Measurements from ENCODE around the gene PIP5K1C.
"Not testable (repeated sequence)": the region's sequence is repeated elsewhere in the genome, so short reads cannot be mapped to it uniquely, and the experiment has no call there.

PIP5K1C gene

DNA sequence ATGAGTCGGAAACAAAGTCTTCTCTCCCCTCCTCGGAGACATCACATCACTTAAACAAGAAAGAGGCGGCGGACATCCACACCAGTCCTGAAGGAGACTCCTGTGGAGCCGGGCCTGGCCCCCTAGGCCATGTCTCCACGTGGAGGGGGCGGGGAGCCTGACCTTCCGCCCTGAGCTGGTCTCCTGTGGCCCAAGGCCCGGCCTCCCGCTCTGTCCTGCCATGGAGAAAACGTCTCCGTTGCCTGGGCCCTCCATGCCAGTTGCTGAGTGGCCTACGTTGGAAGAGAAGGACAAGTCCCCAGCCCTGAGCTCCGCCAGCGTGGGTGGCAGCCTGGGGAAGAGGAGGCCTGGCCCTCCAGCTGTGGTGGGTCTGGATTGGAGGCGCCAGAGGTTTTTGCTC lies 68.2 kb downstream of the PIP5K1C start:
- TF ChIP-seq, protein P1, sequence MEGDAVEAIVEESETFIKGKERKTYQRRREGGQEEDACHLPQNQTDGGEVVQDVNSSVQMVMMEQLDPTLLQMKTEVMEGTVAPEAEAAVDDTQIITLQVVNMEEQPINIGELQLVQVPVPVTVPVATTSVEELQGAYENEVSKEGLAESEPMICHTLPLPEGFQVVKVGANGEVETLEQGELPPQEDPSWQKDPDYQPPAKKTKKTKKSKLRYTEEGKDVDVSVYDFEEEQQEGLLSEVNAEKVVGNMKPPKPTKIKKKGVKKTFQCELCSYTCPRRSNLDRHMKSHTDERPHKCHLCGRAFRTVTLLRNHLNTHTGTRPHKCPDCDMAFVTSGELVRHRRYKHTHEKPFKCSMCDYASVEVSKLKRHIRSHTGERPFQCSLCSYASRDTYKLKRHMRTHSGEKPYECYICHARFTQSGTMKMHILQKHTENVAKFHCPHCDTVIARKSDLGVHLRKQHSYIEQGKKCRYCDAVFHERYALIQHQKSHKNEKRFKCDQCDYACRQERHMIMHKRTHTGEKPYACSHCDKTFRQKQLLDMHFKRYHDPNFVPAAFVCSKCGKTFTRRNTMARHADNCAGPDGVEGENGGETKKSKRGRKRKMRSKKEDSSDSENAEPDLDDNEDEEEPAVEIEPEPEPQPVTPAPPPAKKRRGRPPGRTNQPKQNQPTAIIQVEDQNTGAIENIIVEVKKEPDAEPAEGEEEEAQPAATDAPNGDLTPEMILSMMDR (IDR thresholded peaks at IDR 0.05; ENCODE audit: low read depth, low read length): no peak
- no peak overlapping the region for H3K4me3 ChIP-seq (replicated peaks in 1 of 2; ENCODE audit: low read depth in 2 of 2, low read length in 2 of 2)
- DNase-seq (ENCODE audit: low read depth in 2 of 2): no peak

DNA sequence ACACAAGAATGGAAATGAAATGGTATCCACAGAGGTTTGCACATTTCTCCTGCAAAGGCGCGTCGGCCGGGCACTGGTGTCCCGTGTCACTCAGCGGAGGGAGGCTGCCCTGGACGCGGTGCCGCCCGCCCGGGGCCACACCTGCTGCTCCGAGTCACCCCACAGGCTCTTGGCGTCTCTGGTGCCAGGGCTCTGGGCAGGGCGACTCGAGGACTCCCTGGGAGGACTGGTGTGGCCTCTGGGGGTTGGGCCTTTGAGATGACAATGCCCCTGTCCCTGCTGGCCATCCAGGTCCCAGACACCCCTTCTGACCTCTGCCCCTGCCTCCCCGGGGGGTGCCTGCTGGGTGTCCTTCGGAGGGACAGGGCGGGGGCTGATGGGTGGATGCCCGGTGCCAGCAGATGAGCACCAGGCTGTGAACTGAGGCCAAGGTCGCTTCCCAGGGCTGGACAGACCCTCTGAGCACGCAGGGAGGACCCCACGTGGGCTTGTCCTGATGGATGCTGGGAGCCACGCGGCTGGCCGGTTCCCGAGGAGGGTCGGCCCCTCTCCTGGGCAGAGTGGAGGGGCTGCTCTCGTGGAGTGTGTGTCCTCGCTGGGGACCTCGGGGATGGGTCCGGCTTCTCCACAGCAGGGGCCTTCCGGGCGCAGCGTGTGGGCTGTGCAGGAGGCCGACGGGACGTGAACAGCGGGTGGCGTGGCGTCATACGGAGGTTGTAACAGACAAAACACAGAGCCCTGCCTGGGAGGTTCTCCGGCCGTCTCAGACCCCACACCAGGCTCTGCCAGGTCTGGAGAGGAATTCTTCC lies 69.0 kb downstream of the PIP5K1C start:
- no peak for DNase-seq (ENCODE audit: low read depth in 2 of 2)
- TF ChIP-seq, protein P1 (IDR thresholded peaks at IDR 0.05; ENCODE audit: low read depth, low read length): no peak
- no peak overlapping the region for H3K4me3 ChIP-seq (replicated peaks in 1 of 2; ENCODE audit: low read depth in 2 of 2, low read length in 2 of 2)

DNA sequence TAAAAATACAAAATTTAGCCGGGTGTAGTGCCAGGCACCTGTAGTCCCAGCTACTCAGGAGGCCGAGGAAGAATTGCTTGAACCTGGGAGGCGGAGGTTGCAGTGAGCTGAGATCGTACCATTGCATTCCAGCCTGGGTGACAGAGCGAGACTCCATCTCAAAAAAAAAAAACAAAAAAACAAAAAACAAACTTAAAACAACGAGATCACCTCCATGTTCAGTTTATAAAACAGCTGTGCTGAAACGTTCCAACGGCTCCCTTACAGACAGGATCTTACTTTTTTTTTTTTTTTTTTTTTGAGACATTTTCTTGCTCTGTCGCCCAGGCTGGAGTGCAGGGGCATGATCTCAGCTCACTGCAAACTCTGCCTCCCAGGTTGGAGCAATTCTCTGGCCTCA lies 71.5 kb downstream of the PIP5K1C start:
- H3K4me3 ChIP-seq (replicated peaks in 1 of 2; ENCODE audit: low read depth in 2 of 2, low read length in 2 of 2); DNase-seq (ENCODE audit: low read depth in 2 of 2): not testable (repeated sequence)

DNA sequence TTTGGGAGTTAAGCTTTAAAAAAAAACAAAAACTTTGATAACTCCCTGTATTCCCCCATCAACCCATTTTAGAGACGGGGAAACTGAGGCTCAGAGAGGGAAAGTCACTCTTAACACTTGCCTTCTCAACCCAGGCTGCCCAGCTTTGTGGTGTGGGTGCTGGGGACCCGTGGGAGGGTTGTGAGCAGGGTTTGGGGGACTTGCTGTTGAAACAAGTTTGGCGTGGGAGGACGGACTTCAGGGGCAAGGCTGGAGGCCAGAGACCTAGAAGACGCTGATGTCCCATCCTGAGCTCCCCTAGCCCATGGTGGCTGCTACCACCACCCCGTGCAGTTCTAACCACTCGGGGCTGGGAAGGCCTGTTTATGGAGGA lies 72.9 kb downstream of the PIP5K1C start:
- no peak overlapping the region for H3K4me3 ChIP-seq (replicated peaks in 1 of 2; ENCODE audit: low read depth in 2 of 2, low read length in 2 of 2)
- DNase-seq (ENCODE audit: low read depth in 2 of 2): no peak
- TF ChIP-seq, protein P1 (IDR thresholded peaks at IDR 0.05; ENCODE audit: low read depth, low read length): no peak

DNA sequence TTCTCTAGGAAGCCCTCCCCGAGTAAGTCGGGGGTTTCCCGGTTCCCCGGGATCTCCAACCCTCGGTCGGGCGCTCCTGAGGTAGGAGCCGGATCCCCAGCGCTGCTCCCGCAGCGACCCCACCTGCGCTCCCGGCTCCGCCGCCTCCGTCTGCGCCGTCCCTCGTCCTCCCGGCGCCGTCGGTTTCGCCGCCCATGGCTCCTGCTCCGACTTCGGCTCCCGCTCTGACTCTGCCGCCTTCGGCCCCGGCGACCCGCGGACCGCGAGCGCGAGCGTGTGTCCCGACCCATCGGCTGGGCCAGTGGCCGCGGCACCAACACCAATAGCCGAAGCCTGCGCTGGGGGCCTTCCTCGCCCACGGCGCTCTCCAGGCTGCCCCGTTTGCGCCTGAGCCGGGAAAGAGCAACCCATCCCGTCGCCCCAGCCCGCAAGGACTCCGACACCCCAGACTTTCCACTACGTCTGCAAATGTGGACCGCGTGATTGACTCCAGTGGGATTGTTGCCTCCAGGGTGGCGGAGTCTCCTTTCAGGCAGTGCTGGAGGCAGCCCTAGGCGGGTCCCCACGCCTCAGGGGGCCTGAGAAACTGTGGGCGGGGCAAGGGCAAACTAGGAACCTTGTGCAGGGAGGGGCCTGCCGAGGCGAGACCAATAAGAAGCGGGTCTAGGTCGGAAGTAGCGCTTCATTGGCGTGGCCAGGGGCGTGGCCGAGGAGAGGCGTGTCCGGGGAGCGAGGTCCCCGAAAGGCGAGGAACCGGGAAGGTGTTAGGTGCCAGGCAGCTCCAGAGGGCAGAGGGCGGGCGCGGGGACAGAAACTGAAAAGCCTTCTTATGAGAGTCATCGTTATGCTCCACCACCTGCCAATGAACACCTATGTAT lies 73.6 kb downstream of the PIP5K1C start, which contains the start of gene CACTIN:
CACTIN (minus strand) TSS at position 318 of the 878 bp plus-strand sequence; CDS start at position 290, 28 bp downstream.
- peak within 1 kb of the TSS; percentile 89 to 90 for H3K4me3 ChIP-seq (replicated peaks in 1 of 2; ENCODE audit: low read depth in 2 of 2, low read length in 2 of 2)

DNA sequence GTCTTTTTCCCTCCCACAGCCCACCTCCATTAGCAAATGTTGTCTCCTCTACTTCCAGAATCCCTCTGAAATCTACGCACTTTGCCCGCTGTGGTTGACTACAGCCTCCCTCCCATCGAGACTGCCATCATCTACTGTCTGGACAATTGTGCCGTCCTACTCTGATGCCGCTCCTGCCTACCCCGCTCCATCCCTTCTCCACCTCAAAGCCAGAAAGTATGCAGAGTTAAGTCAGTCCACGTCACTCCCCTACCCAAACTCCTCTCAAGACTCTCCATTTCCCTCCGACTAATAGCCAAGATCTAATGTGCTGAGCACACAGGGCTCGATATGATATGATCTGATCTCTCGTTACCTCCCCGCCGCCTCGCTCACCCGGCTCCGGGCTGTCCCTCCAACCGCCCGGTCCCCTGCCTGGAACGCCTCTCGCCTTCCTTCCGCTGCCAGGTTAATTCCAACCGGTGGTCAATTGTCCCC lies 74.2 kb downstream of the PIP5K1C start:
- peak overlapping the region; percentile 89 to 90 for H3K4me3 ChIP-seq (replicated peaks in 1 of 2; ENCODE audit: low read depth in 2 of 2, low read length in 2 of 2)
- no peak for DNase-seq (ENCODE audit: low read depth in 2 of 2)
- TF ChIP-seq, protein P1 (IDR thresholded peaks at IDR 0.05; ENCODE audit: low read depth, low read length): no peak

More for the DNA sequence above, 73.6 kb downstream of the PIP5K1C start, which contains the start of gene CACTIN:
- TF ChIP-seq, protein P1 (IDR thresholded peaks at IDR 0.05; ENCODE audit: low read depth, low read length): no peak
- peak; percentile 98 to 99 for DNase-seq (ENCODE audit: low read depth in 2 of 2)

DNA sequence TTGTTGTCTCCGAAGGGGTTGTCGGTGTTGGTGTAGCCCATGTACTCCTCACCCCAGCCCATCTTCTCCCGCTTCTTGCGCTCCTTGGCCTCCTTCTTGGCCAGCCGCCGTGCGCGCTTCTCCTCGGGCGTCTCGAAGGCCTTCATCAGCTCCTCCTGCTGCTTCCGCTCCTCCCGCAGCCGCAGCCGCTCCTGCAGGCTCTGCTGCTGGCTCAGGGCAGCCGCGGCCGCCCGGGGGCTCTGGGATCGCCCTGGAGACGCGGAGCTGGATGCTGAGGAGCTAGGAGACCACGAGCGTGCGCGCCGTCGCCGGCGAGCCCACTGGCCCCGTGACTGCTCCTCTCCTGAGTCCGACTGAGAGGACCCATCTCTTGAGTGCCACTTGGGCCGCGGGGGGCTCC lies 76.6 kb downstream of the PIP5K1C start:
- no peak for DNase-seq (ENCODE audit: low read depth in 2 of 2)
- TF ChIP-seq, protein P1 (IDR thresholded peaks at IDR 0.05; ENCODE audit: low read depth, low read length): no peak
- H3K4me3 ChIP-seq (replicated peaks in 1 of 2; ENCODE audit: low read depth in 2 of 2, low read length in 2 of 2): no peak overlapping the region

Data from cardiac fibroblast (primary cell).